Mesothelial cell of epicardium (in vitro differentiated cells): Measurements from ENCODE around the gene GPC6. TPM values are rescaled to one million over a fixed set of nuclear protein-coding genes. Genes with fewer than 3 reads are reported as not detected.
A peak's percentile ranks its signal among the peaks of the same experiment; 100 is the strongest.

Experiments used
- DNase-seq, 2 experiments: peaks; one replicate each; pipeline ENCODE4 v3.0.0; 2021; ENCODE audit warnings: low spot score in 2 of 2; ENCODE audit not compliant: unreplicated experiment in 2 of 2
- H3K27ac Mint-ChIP-seq: 2 replicates; pipeline ENCODE4 v1.8.0; 2021; ENCODE audit warnings: mixed read lengths
- H3K27me3 Mint-ChIP-seq: 2 replicates; pipeline ENCODE4 v1.8.0; 2021; ENCODE audit warnings: low read depth, mixed read lengths
- H3K36me3 Mint-ChIP-seq: 2 replicates; pipeline ENCODE4 v1.8.0; 2021; ENCODE audit warnings: mixed read lengths
- H3K4me1 Mint-ChIP-seq: 2 replicates; pipeline ENCODE4 v1.8.0; 2021; ENCODE audit warnings: mixed read lengths
- H3K4me3 Mint-ChIP-seq: 2 replicates; pipeline ENCODE4 v1.8.0; 2021; ENCODE audit warnings: mild to moderate bottlenecking, moderate library complexity, mixed read lengths
- H3K9me3 Mint-ChIP-seq: 2 replicates; pipeline ENCODE4 v1.8.0; 2021; ENCODE audit warnings: mixed read lengths
- CTCF ChIP-seq: fragments of 200-600 bp; sonication (generic); IDR thresholded peaks from one replicate; pipeline ENCODE4 v1.5.0; 2021; ENCODE audit warnings: antibody characterized with exemption; ENCODE audit not compliant: unreplicated experiment
- total RNA-seq: library from RNA; stranded (reverse); gene quantifications from 3 replicates; pipeline ENCODE4 v1.2.1, GENCODE V29; 2021

The GPC6 gene
- total RNA-seq, 1 donor from 2014 or later = 112 TPM

GRCh38 chr13:93955904-93956303, 729.3 kb downstream of the GPC6 start:
- peaks cover 18% of the 10 kb centered on the region for H3K9me3 Mint-ChIP-seq
- no peak for TF ChIP-seq CTCF
- H3K27me3 Mint-ChIP-seq = no peaks in the 10 kb centered on the region
- H3K27ac Mint-ChIP-seq = peak overlapping the region; percentile 13
- no peak for DNase-seq
- peaks cover 15% of the 10 kb centered on the region for H3K4me1 Mint-ChIP-seq
- H3K36me3 Mint-ChIP-seq = peaks cover 16% of the 10 kb centered on the region
- H3K4me3 Mint-ChIP-seq = no peak overlapping the region

- no peak overlapping the region for H3K27ac Mint-ChIP-seq
- no peak overlapping the region for H3K4me3 Mint-ChIP-seq
- H3K27me3 Mint-ChIP-seq = no peaks in the 10 kb centered on the region
- no peak for DNase-seq
- no peak for TF ChIP-seq CTCF
- H3K36me3 Mint-ChIP-seq = peaks cover 16% of the 10 kb centered on the region
- H3K4me1 Mint-ChIP-seq = peaks cover 12% of the 10 kb centered on the region
- peaks cover 18% of the 10 kb centered on the region for H3K9me3 Mint-ChIP-seq
Measured at GRCh38 chr13:93956426-93956825, 729.8 kb downstream of the GPC6 start.

GRCh38 chr13:93957371-93957770, 730.8 kb downstream of the GPC6 start:
- peaks cover 15% of the 10 kb centered on the region for H3K4me1 Mint-ChIP-seq
- no peaks in the 10 kb centered on the region for H3K27me3 Mint-ChIP-seq
- no peak overlapping the region for H3K27ac Mint-ChIP-seq
- H3K36me3 Mint-ChIP-seq = peaks cover 16% of the 10 kb centered on the region
- H3K9me3 Mint-ChIP-seq = peaks cover 18% of the 10 kb centered on the region
- DNase-seq = no peak
- H3K4me3 Mint-ChIP-seq = no peak overlapping the region
- TF ChIP-seq CTCF = no peak

- Mint-ChIP-seq H3K4me3 (no peak overlapping the region), H3K27ac (no peak overlapping the region), H3K27me3 (no peaks in the 10 kb centered on the region), H3K36me3 (peaks cover 16% of the 10 kb centered on the region), H3K9me3 (peaks cover 18% of the 10 kb centered on the region), H3K4me1 (peaks cover 27% of the 10 kb centered on the region)
- no peak for TF ChIP-seq CTCF
- DNase-seq = no peak
Measured at GRCh38 chr13:93959796-93960533, 733.4 kb downstream of the GPC6 start.

GRCh38 chr13:93963266-93964145, 736.9 kb downstream of the GPC6 start:
- H3K4me1 Mint-ChIP-seq = peaks cover 15% of the 10 kb centered on the region
- no peak for TF ChIP-seq CTCF
- no peak for DNase-seq
- H3K27ac Mint-ChIP-seq = no peak overlapping the region
- peaks cover 9% of the 10 kb centered on the region for H3K36me3 Mint-ChIP-seq
- peaks cover 8% of the 10 kb centered on the region for H3K9me3 Mint-ChIP-seq
- H3K4me3 Mint-ChIP-seq = no peak overlapping the region
- H3K27me3 Mint-ChIP-seq = no peaks in the 10 kb centered on the region
